Caco-2 (cell line): ENCODE results near the gene DGKB. TPM values are rescaled to one million over a fixed set of nuclear protein-coding genes. Genes with fewer than 3 reads are reported as not detected.

Source experiments
- BruUV-seq: library from RNA; stranded (reverse); fragments of 400-500 nt; replicated peaks from 2 replicates; lab custom pipeline; 2021; lab: Mats Ljungman, UMichigan
- CTCF ChIA-PET: fragments of 300-600 bp; sonication (Branson Sonifier 250); formaldehyde crosslinking; loops from one replicate; lab custom pipeline; 2022; ENCODE audit warnings: antibody characterized with exemption; lab: Charles Lee
- POLR2A ChIA-PET: fragments of 300-600 bp; sonication (Branson Sonifier 250); formaldehyde crosslinking; loops from one replicate; lab custom pipeline; 2022; ENCODE audit warnings: antibody characterized with exemption; lab: Charles Lee
- DNase-seq, 2 experiments: peaks; one replicate each; pipeline versions ENCODE4 v3.0.0 to v3.0.0-alpha.2; 2020 to 2022
- H3K27me3 ChIP-seq: replicated peaks from 2 replicates; pipeline ENCODE4 v1.6.0; 2011; ENCODE audit warnings: low read length; ENCODE audit not compliant: control insufficient read depth, insufficient read depth
- H3K36me3 ChIP-seq: 2 replicates; pipeline ENCODE4 v1.5.1; 2011; ENCODE audit warnings: low read length; ENCODE audit not compliant: control insufficient read depth, insufficient read depth
- H3K4me1 ChIP-seq: fragments of 250-450 bp; sonication (Bioruptor Pico); 2 replicates; pipeline ENCODE4 v1.5.1; 2020; ENCODE audit warnings: mild to moderate bottlenecking
- H3K4me3 ChIP-seq: 2 replicates; pipeline ENCODE4 v1.5.1; 2011; ENCODE audit warnings: low read depth, mild to moderate bottlenecking, control low read depth, low read length
- H3K9me3 ChIP-seq: fragments of 250-450 bp; sonication (Bioruptor Pico); 2 replicates; pipeline ENCODE4 v1.5.1; 2020; ENCODE audit warnings: mild to moderate bottlenecking, moderate library complexity
- H3K27ac Mint-ChIP-seq: one replicate; pipeline ENCODE4 v1.8.0; 2022; ENCODE audit warnings: mixed read lengths; ENCODE audit not compliant: unreplicated experiment
- H3K27me3 Mint-ChIP-seq: one replicate; pipeline ENCODE4 v1.8.0; 2022; ENCODE audit warnings: mixed read lengths; ENCODE audit not compliant: insufficient read depth, unreplicated experiment
- H3K36me3 Mint-ChIP-seq: one replicate; pipeline ENCODE4 v1.8.0; 2022; ENCODE audit warnings: mild to moderate bottlenecking, mixed read lengths; ENCODE audit not compliant: insufficient read depth, unreplicated experiment
- H3K4me1 Mint-ChIP-seq: one replicate; pipeline ENCODE4 v1.8.0; 2022; ENCODE audit warnings: low read depth, mixed read lengths; ENCODE audit not compliant: unreplicated experiment
- H3K4me3 Mint-ChIP-seq: one replicate; pipeline ENCODE4 v1.8.0; 2022; ENCODE audit warnings: mild to moderate bottlenecking, moderate library complexity, mixed read lengths; ENCODE audit not compliant: unreplicated experiment
- H3K9me3 Mint-ChIP-seq: one replicate; pipeline ENCODE4 v1.8.0; 2022; ENCODE audit warnings: mixed read lengths; ENCODE audit not compliant: unreplicated experiment
- intact Hi-C: fragments of 100-400 bp; cut with micrococcal nuclease; formaldehyde crosslinking; loops from one replicate; pipeline ENCODE4 v1.10.0; 2022; ENCODE audit not compliant: unreplicated experiment
- total RNA-seq: library from RNA; stranded (reverse); gene quantifications from 2 replicates; pipeline ENCODE4 v1.2.3, GENCODE V29; 2022
- TF ChIP-seq, protein P1 (sequence below), 2 experiments: fragments of 200-600 bp in 1 of 2; IDR thresholded peaks; 1 replicate in 1 of 2; 2 replicates in 1 of 2; pipeline versions ENCODE4 v1.5.1 to v1.8.0; 2011 to 2022; ENCODE audit warnings: antibody characterized with exemption in 1 of 2, control low read depth in 1 of 2, inconsistent platforms in 1 of 2, low read depth in 1 of 2, low read length in 1 of 2, mild to moderate bottlenecking in 1 of 2, moderate library complexity in 1 of 2; ENCODE audit not compliant: insufficient read depth in 1 of 2, severe bottlenecking in 1 of 2, unreplicated experiment in 1 of 2

Gene DGKB
- total RNA-seq, 1 experiment from 2014 or later, result 0.39 TPM

DNA sequence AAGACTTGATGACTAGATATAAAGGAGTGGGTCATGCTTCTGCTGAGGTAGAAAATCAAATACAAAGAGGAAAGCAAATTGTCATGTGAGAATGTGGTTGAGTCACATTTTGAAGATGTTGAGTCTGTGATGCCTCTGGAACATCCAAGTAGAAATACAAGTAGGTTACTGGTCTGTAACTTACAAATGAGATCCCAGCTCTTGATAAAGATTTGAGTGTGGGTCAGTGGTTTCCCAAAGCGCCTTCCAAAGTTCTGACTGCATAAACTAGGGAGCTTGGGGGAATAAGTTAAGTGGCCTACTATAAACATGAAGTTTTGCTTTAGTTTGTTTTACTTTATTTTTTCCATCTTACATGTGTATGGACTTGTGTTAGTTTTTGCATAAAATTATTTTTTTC lies 768.8 kb downstream of the DGKB start:
- no peaks in the 10 kb centered on the region for H3K27me3 ChIP-seq
- CTCF ChIA-PET, result no interaction called here
- TF ChIP-seq, protein P1, sequence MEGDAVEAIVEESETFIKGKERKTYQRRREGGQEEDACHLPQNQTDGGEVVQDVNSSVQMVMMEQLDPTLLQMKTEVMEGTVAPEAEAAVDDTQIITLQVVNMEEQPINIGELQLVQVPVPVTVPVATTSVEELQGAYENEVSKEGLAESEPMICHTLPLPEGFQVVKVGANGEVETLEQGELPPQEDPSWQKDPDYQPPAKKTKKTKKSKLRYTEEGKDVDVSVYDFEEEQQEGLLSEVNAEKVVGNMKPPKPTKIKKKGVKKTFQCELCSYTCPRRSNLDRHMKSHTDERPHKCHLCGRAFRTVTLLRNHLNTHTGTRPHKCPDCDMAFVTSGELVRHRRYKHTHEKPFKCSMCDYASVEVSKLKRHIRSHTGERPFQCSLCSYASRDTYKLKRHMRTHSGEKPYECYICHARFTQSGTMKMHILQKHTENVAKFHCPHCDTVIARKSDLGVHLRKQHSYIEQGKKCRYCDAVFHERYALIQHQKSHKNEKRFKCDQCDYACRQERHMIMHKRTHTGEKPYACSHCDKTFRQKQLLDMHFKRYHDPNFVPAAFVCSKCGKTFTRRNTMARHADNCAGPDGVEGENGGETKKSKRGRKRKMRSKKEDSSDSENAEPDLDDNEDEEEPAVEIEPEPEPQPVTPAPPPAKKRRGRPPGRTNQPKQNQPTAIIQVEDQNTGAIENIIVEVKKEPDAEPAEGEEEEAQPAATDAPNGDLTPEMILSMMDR (IDR thresholded peaks at IDR 0.05; ENCODE audit: insufficient read depth in 1 of 2, low read depth in 1 of 2, low read length in 1 of 2, severe bottlenecking in 1 of 2, unreplicated experiment in 1 of 2), result no peak
- no TSS peak for BruUV-seq
- no peak for DNase-seq
- no peak overlapping the region for H3K4me3 Mint-ChIP-seq
- no peak overlapping the region for H3K4me3 ChIP-seq
- no peaks in the 10 kb centered on the region for H3K4me1 ChIP-seq
- no peaks in the 10 kb centered on the region for H3K36me3 Mint-ChIP-seq
- H3K4me1 Mint-ChIP-seq, result no peaks in the 10 kb centered on the region
- intact Hi-C loops, result no loop called here
- no peaks in the 10 kb centered on the region for H3K9me3 ChIP-seq
- no peak overlapping the region for H3K27ac Mint-ChIP-seq
- no peaks in the 10 kb centered on the region for H3K36me3 ChIP-seq
- no peaks in the 10 kb centered on the region for H3K9me3 Mint-ChIP-seq
- POLR2A ChIA-PET, result no interaction called here
- peaks cover 3% of the 10 kb centered on the region for H3K27me3 Mint-ChIP-seq

DNA sequence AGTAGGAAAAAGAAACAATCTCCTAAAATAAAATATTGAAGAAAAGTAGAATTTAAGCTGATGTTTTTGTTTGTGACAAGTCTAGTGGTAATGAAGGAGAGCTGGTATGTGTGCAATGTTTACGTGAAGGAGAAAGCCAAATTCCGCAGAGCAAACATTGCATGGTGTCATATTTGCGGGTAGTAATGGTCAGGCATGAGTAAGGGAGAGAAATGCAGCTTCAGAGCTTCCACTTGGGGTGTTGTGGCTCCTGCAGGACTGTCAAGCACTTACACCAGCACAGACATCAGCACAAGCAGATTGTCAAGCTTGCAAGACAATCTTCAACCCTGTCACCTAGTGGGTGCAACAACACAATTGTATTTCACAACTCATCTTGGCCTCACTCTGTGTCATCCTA lies 776.6 kb downstream of the DGKB start:
- H3K9me3 Mint-ChIP-seq, result no peaks in the 10 kb centered on the region
- Histone ChIP-seq H3K4me3 (no peak overlapping the region), H3K4me1 (no peaks in the 10 kb centered on the region), H3K9me3 (no peaks in the 10 kb centered on the region), H3K27me3 (no peaks in the 10 kb centered on the region), H3K36me3 (no peaks in the 10 kb centered on the region)
- BruUV-seq, result no TSS peak
- H3K4me3 Mint-ChIP-seq, result no peak overlapping the region
- H3K27ac Mint-ChIP-seq, result no peak overlapping the region
- DNase-seq, result peak in 1 of 2 experiments; percentile 6
- TF ChIP-seq, protein P1 (IDR thresholded peaks at IDR 0.05; ENCODE audit: insufficient read depth in 1 of 2, low read depth in 1 of 2, low read length in 1 of 2, severe bottlenecking in 1 of 2, unreplicated experiment in 1 of 2), result peak in 1 of 2 experiments; percentile 6
- ChIA-PET POLR2A (no interaction called here), CTCF (no interaction called here)
- no peaks in the 10 kb centered on the region for H3K36me3 Mint-ChIP-seq
- intact Hi-C loops, result no loop called here
- H3K27me3 Mint-ChIP-seq, result peaks cover 5% of the 10 kb centered on the region
- peaks cover 7% of the 10 kb centered on the region for H3K4me1 Mint-ChIP-seq

GRCh38 chr7:14124716-14125115 lies 777.8 kb downstream of the DGKB start:
- no TSS peak for BruUV-seq
- no peak for DNase-seq
- Mint-ChIP-seq H3K27ac (no peak overlapping the region), H3K4me1 (peaks cover 7% of the 10 kb centered on the region), H3K4me3 (no peak overlapping the region), H3K36me3 (no peaks in the 10 kb centered on the region), H3K9me3 (no peaks in the 10 kb centered on the region), H3K27me3 (peaks cover 5% of the 10 kb centered on the region)
- no peaks in the 10 kb centered on the region for H3K9me3 ChIP-seq
- no peaks in the 10 kb centered on the region for H3K4me1 ChIP-seq
- H3K36me3 ChIP-seq, result no peaks in the 10 kb centered on the region
- TF ChIP-seq, protein P1 (IDR thresholded peaks at IDR 0.05; ENCODE audit: insufficient read depth in 1 of 2, low read depth in 1 of 2, low read length in 1 of 2, severe bottlenecking in 1 of 2, unreplicated experiment in 1 of 2), result no peak
- POLR2A ChIA-PET, result no interaction called here
- no peaks in the 10 kb centered on the region for H3K27me3 ChIP-seq
- intact Hi-C loops, result no loop called here
- H3K4me3 ChIP-seq, result no peak overlapping the region
- CTCF ChIA-PET, result no interaction called here
